ENCODE measurements around the gene PNCK.
"Not testable (repeated sequence)": the region's sequence is repeated elsewhere in the genome, so short reads cannot be mapped to it uniquely, and the experiment has no call there.

PNCK gene

DNA sequence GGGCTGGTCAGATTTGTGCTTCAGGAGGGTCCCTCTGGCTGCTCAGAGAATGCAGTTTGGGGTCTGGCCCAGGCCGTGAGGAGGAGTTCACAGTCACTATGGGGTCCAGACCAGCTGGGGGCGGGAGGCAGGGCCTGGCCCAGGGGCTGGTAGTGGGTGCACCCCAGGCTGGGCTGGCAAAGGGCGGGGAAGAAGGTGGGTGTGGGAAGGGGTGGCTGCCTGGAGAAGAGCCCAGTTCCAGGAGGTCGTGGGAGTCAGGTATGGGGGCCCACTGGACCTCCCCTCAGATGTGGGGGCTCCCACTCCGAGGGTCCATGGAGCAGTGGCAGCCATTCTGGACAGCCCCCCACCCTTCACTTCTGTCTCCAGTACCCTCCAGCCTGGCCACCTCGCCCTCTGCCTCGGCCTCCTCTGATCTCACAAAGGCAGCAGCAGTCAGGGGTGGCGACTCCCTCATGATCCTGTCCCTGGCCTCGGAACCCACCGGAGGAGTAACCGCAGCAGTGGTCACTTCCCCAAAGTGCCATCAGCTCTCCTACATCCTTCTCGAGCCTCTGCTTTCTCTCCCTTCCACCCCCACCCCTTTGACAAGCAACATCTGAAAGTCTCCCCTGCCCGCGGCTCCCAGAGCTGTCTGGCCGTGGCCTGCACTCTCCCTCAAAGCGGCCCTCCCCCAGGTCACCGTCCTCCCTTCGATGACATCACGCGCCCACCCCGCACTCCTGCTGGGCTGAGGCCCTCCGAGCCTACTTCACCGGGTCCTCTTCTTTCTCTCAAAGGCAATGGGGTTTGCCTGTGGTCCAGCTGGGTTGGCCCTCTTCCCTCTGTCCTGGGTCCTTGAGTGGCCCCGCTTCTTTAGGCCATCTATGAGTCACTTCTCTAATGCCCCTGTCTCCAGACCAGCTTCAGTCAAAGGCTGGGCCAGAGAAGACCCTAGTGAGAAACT, 12.4 kb upstream of the PNCK start:
- DNase-seq = no peak

DNA sequence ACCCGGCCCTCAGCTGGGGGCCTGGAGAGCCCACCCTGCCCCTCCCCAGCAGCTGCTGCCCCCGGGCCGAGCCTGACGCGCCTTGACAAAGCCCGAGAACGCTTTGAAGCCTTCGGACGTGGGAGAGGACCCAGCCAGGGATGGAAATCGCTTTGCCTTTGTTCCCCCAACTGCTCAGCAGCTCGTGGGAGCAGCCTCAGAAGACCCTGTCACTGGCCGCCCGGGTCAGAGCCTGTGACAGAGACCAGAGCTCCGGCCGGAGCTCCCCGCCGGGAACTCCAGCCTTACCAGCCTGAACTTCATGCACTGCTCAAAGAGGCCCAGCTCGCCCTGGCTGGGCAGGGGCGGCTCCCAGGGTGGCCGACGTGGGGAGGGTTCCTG, 11.5 kb upstream of the PNCK start:
- DNase-seq = no peak

- no peak for DNase-seq
Observed at GRCh38 chrX:153684467-153685155, 11.0 kb upstream of the PNCK start.

- DNase-seq = not testable (repeated sequence)
Observed at GRCh38 chrX:153683486-153683885, 9.9 kb upstream of the PNCK start.

GRCh38 chrX:153681175-153681574, 7.6 kb upstream of the PNCK start:
- no peak for DNase-seq

DNA sequence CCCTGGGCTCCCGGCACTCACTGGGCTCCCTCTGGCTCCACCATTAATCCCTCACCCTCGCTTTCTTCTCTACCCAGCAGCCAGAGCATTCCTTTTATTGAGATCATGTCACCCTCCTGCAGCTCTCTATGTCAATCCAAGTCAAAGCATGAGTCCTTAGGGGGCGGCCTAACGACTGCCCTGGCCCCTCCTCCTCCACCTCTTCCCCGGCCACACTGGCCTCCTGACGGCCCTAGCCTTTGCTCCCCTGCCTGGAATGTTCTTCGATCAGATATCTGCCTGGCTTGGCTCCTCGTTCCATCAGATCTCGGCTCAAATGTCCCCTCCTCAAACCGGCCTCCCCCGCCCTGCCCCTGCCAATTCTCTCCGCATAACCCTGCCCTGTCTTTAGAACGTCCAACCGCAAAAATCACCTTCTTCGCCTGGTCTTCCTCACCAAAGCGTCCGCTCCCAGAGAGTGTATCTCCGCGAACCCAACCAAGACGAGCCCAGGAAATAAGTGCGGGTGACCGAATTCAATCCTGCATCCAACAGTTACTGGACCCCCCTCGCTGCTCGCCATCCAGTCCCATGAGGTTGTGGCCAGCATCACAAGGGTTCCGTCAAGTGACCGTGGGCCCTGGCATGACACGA, 722 bp upstream of the PNCK start:
- no peak for DNase-seq

- no peak for DNase-seq
Observed at GRCh38 chrX:153672531-153673427, 834 bp downstream of the PNCK start.

- no peak for DNase-seq
Observed at GRCh38 chrX:153671589-153672530, 1.8 kb downstream of the PNCK start.

GRCh38 chrX:153670748-153671588, 2.6 kb downstream of the PNCK start:
- DNase-seq = no peak

GRCh38 chrX:153669901-153670731, 3.5 kb downstream of the PNCK start:
- no peak for DNase-seq

GRCh38 chrX:153669174-153669890, 4.3 kb downstream of the PNCK start:
- peak; percentile 33 for DNase-seq

DNA sequence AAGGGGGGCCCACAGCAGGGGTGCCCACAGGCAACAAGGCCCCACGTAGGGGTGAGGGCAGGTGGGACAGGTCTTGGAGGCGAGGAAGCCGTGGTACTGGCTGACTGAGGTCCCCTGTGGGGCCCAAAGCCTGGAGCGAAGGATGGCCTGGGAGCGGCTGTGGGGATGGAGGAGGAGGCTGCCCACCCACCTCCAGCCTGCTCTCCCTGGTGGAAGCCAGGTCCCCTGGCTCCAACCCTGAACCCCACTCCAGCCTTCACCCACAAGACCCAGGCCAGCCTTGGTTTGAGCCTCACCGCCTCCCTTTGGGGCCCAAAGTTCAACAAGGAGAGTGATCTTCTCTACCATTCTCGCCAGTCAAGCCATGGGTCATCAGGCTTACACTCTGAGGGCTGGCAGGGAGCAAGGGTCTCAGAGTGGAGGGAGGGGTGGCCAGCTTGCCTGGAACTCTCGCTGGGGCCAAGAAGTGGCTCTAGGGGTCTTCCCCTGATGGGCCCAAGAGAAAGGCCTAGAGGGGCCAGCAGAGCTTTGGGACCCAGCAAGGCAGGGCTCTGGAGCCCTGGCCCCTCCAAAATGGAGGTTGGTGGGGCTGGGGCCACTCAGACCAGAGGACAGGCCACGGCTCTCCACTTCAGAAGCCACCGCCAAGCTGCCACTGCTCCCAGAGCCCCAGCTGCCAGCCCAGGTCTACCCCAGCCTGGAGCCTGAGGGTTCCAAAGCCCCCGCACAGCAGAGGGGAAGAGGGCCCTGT, 5.0 kb downstream of the PNCK start:
- no peak for DNase-seq

GRCh38 chrX:153667956-153668396, 5.6 kb downstream of the PNCK start:
- peak; percentile 75 for DNase-seq

DNA sequence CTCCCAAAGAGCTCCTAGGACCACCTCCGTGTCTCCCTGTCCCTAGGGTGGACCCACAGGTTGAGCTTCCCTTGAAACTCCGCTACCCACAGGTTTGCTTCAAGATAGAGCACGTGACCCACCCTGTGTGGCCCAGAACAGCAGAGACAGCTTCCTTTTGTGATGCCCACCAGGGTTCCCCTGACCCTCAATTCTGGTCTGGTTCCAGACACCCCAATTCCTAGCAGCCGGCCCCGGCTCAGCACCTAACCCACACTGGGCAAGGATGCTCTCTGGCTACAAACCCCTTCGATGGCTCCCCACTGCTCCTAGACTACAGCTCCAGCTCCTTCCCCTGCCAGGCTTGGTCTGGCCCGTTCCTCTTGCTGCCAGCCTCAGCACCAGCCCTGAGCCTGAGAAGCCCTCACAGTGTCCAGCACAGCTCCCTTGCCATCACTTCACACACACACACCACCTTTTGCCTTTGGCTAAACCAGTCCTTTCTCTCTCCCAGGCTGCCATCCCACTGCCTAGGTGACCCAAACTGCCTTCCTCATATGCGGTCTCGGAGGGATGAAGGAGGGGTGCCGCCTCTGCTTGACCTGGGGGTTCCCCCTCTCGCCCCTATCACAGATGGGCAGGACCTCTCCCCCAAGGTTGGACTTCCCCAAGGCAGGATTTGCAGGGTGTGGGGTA, 6.2 kb downstream of the PNCK start:
- no peak for DNase-seq

DNA sequence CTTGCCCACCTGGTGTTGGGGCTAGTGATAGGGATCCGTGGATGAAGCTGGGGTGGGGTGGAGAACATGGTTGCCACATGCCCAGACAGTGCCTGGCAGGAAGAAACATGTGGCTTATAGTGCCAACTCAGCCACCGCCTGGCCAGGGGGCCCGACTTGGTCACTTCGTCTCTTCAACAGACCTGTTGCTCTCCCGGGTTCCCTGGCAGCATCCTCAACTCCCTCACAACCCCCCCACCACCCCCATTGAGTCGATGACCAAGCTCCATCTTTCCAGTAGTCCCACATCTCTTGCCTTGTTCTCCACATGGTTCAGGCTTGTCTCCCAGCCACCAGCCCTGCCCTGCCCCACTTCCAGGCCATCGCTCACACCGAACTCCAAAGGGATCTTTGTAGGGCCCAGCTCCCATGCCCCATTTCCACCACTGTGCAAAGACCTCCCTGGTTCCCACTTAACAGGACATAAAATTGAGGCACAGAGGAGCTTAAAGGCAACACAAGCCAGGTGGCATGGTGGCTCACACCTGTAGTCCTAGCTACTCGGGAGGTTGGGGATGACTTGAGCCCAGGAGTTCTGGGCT, 7.8 kb downstream of the PNCK start:
- DNase-seq = no peak

DNA sequence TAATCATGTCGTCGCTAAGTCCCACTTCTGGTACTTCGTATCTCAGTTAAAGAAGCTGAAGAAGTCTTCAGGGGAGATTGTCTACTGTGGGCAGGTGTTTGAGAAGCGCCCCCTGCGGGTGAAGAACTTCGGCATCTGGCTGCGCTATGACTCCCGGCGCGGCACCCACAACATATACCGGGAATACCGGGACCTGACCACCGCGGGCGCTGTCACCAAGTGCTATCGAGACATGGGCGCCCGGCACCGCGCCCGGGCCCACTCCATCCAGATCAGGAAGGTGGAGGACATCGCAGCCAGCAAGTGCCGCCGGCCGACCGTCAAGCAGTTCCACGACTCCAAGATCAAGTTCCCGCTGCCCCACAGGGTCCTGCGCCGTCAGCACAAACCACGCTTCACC, 11.3 kb downstream of the PNCK start:
- DNase-seq = peak; percentile 63

- DNase-seq = no peak
Observed at GRCh38 chrX:153659268-153659667, 14.3 kb downstream of the PNCK start.
